ENCODE results near the gene PRRG2. TPM values are rescaled to one million over a fixed set of nuclear protein-coding genes. Genes with fewer than 3 reads are reported as not detected.
"Not testable (repeated sequence)": the region's sequence is repeated elsewhere in the genome, so short reads cannot be mapped to it uniquely, and the experiment has no call there.

PRRG2 gene
- total RNA-seq, 1 experiment from 2014 or later = 0.51 TPM

GRCh38 chr19:49599378-49600295 is 18.5 kb downstream of the PRRG2 start:
- Histone ChIP-seq H3K9me3 (replicated peaks) (no peaks in the 10 kb centered on the region), H3K27me3 (no peaks in the 10 kb centered on the region), H3K4me1 (no peaks in the 10 kb centered on the region), H3K27ac (no peak overlapping the region), H3K4me3 (no peak overlapping the region), H3K36me3 (peaks cover 63% of the 10 kb centered on the region)
- DNase-seq = no peak

- Histone ChIP-seq H3K27me3 (no peaks in the 10 kb centered on the region), H3K9me3 (replicated peaks) (no peaks in the 10 kb centered on the region), H3K27ac (no peak overlapping the region), H3K36me3 (peaks cover 67% of the 10 kb centered on the region), H3K4me3 (no peak overlapping the region), H3K4me1 (no peaks in the 10 kb centered on the region)
- no peak for DNase-seq
These were observed 20.4 kb downstream of the PRRG2 start for GRCh38 chr19:49601482-49602038.

- H3K9me3 ChIP-seq (replicated peaks) = no peaks in the 10 kb centered on the region
- DNase-seq = no peak
- H3K4me3 ChIP-seq = no peak overlapping the region
- no peak overlapping the region for H3K27ac ChIP-seq
- H3K4me1 ChIP-seq = no peaks in the 10 kb centered on the region
- peaks cover 72% of the 10 kb centered on the region for H3K36me3 ChIP-seq
- H3K27me3 ChIP-seq = no peaks in the 10 kb centered on the region
These were observed 21.7 kb downstream of the PRRG2 start for GRCh38 chr19:49602806-49603205.

- H3K36me3 ChIP-seq = peaks cover 75% of the 10 kb centered on the region
- DNase-seq = no peak
- H3K9me3 ChIP-seq (replicated peaks) = no peaks in the 10 kb centered on the region
- no peak overlapping the region for H3K27ac ChIP-seq
- no peaks in the 10 kb centered on the region for H3K27me3 ChIP-seq
- no peaks in the 10 kb centered on the region for H3K4me1 ChIP-seq
- no peak overlapping the region for H3K4me3 ChIP-seq
These were observed 24.5 kb downstream of the PRRG2 start for GRCh38 chr19:49605605-49606004.

GRCh38 chr19:49609499-49610092 is 28.5 kb downstream of the PRRG2 start:
- no peak for DNase-seq
- Histone ChIP-seq H3K4me3 (no peak overlapping the region), H3K36me3 (peaks cover 63% of the 10 kb centered on the region)

GRCh38 chr19:49613374-49613773 is 32.3 kb downstream of the PRRG2 start:
- no peaks in the 10 kb centered on the region for H3K9me3 ChIP-seq (replicated peaks)
- 0 out of 2 replicates have a peak, but pooled peaks cover 3% of the 10 kb centered on the region for H3K4me1 ChIP-seq
- no peaks in the 10 kb centered on the region for H3K27me3 ChIP-seq
- no peak overlapping the region for H3K4me3 ChIP-seq
- DNase-seq = no peak
- H3K27ac ChIP-seq = no peak overlapping the region
- peaks cover 53% of the 10 kb centered on the region for H3K36me3 ChIP-seq

More at GRCh38 chr19:49609499-49610092, 28.5 kb downstream of the PRRG2 start:
- H3K27me3 ChIP-seq = no peaks in the 10 kb centered on the region
- no peak overlapping the region for H3K27ac ChIP-seq
- H3K9me3 ChIP-seq (replicated peaks) = no peaks in the 10 kb centered on the region
- 0 out of 2 replicates have a peak, but pooled peaks cover 3% of the 10 kb centered on the region for H3K4me1 ChIP-seq

- Histone ChIP-seq H3K27me3 (no peaks in the 10 kb centered on the region), H3K9me3 (replicated peaks) (no peaks in the 10 kb centered on the region), H3K27ac (no peak overlapping the region), H3K4me3 (no peak overlapping the region), H3K4me1 (0 out of 2 replicates have a peak, but pooled peaks cover 3% of the 10 kb centered on the region), H3K36me3 (peaks cover 47% of the 10 kb centered on the region)
- no peak for DNase-seq
These were observed 33.1 kb downstream of the PRRG2 start for GRCh38 chr19:49614096-49614833.

- Histone ChIP-seq H3K9me3 (replicated peaks) (no peaks in the 10 kb centered on the region), H3K27ac (no peak overlapping the region), H3K27me3 (no peaks in the 10 kb centered on the region), H3K4me3 (no peak overlapping the region), H3K4me1 (0 out of 2 replicates have a peak, but pooled peaks cover 3% of the 10 kb centered on the region), H3K36me3 (peaks cover 44% of the 10 kb centered on the region)
- no peak for DNase-seq
These were observed 34.7 kb downstream of the PRRG2 start for GRCh38 chr19:49615861-49616260.

GRCh38 chr19:49616532-49616931 is 35.4 kb downstream of the PRRG2 start:
- Histone ChIP-seq H3K27ac (no peak overlapping the region), H3K4me1 (0 out of 2 replicates have a peak, but pooled peaks cover 3% of the 10 kb centered on the region), H3K9me3 (replicated peaks) (no peaks in the 10 kb centered on the region), H3K27me3 (no peaks in the 10 kb centered on the region), H3K4me3 (no peak overlapping the region), H3K36me3 (peaks cover 44% of the 10 kb centered on the region)
- DNase-seq = no peak

GRCh38 chr19:49616945-49617344 is 35.8 kb downstream of the PRRG2 start:
- Histone ChIP-seq H3K27ac (no peak overlapping the region), H3K36me3 (peaks cover 44% of the 10 kb centered on the region), H3K9me3 (replicated peaks) (no peaks in the 10 kb centered on the region), H3K27me3 (no peaks in the 10 kb centered on the region), H3K4me3 (no peak overlapping the region), H3K4me1 (0 out of 2 replicates have a peak, but pooled peaks cover 3% of the 10 kb centered on the region)
- DNase-seq = no peak

GRCh38 chr19:49617860-49618259 is 36.7 kb downstream of the PRRG2 start:
- H3K27ac ChIP-seq; H3K9me3 ChIP-seq (replicated peaks); DNase-seq; H3K4me3 ChIP-seq; H3K4me1 ChIP-seq; H3K27me3 ChIP-seq: not testable (repeated sequence)
- H3K36me3 ChIP-seq = peaks cover 42% of the 10 kb centered on the region

GRCh38 chr19:49624967-49625910 is 44.1 kb downstream of the PRRG2 start:
- no peak overlapping the region for H3K4me3 ChIP-seq
- no peak for DNase-seq
- H3K27ac ChIP-seq = no peak overlapping the region
- H3K9me3 ChIP-seq (replicated peaks) = no peaks in the 10 kb centered on the region
- peaks cover 20% of the 10 kb centered on the region for H3K36me3 ChIP-seq
- no peaks in the 10 kb centered on the region for H3K27me3 ChIP-seq
- no peaks in the 10 kb centered on the region for H3K4me1 ChIP-seq

GRCh38 chr19:49626226-49626625 is 45.1 kb downstream of the PRRG2 start:
- Histone ChIP-seq H3K27ac (no peak overlapping the region), H3K4me1 (no peaks in the 10 kb centered on the region), H3K9me3 (replicated peaks) (no peaks in the 10 kb centered on the region), H3K4me3 (no peak overlapping the region), H3K27me3 (no peaks in the 10 kb centered on the region), H3K36me3 (peaks cover 20% of the 10 kb centered on the region)
- DNase-seq = no peak

- no peak overlapping the region for H3K27ac ChIP-seq
- no peaks in the 10 kb centered on the region for H3K27me3 ChIP-seq
- H3K9me3 ChIP-seq (replicated peaks) = no peaks in the 10 kb centered on the region
- no peaks in the 10 kb centered on the region for H3K4me1 ChIP-seq
- no peak for DNase-seq
- peaks cover 16% of the 10 kb centered on the region for H3K36me3 ChIP-seq
- no peak overlapping the region for H3K4me3 ChIP-seq
These were observed 48.5 kb downstream of the PRRG2 start for GRCh38 chr19:49629659-49630058.

All from SJCRH30 (cell line).